ENCODE measurements around the gene ULK2. TPM values are rescaled to one million over a fixed set of nuclear protein-coding genes. Genes with fewer than 3 reads are reported as not detected.

The ULK2 gene
- total and polyA plus RNA-seq, 2 of the 13 experiments (the other 11 are each of a cell fraction or from before 2014, with no cell fraction given) = 0.01 TPM; not detected in 1

GRCh38 chr17:19911033-19911432, 43.3 kb upstream of the ULK2 start:
- no TSS peak for BruUV-seq (replicated peaks)
- H3K9ac ChIP-seq (ENCODE audit: insufficient read depth, low read depth, low read length) = no peak overlapping the region
- DNase-seq (ENCODE audit: low spot score) (no peak), ATAC-seq (no peak), FAIRE-seq (no peak)
- intact Hi-C loops (cut with micrococcal nuclease; ENCODE audit: unreplicated experiment) (no loop called here), in situ Hi-C loops (cut with HindIII; ENCODE audit: extremely low pct_ligation_motif_present, low pct_unique_long_range_greater_than_20kb) (no loop called here)
- H4K20me1 ChIP-seq (ENCODE audit: insufficient read depth, low read length) = no peaks in the 10 kb centered on the region
- H3K27ac ChIP-seq (ENCODE audit: extremely low read length, insufficient read depth, low read length) = no peak overlapping the region
- no peaks in the 10 kb centered on the region for H3K9me3 ChIP-seq (ENCODE audit: low read length)
- POLR2A ChIA-PET = no interaction called here
- peaks cover 15% of the 10 kb centered on the region for H3K4me1 ChIP-seq (ENCODE audit: insufficient read depth, low read length)
- H2AFZ ChIP-seq (ENCODE audit: low read length) = no peak overlapping the region
- peaks cover 11 to 40% of the 10 kb centered on the region in 2 experiments; a peak in 4 of 5 replicates for H3K36me3 ChIP-seq (replicated peaks in 1 of 2; ENCODE audit: control insufficient read depth in 1 of 2, insufficient read depth in 2 of 2, low read length in 2 of 2)
- CTCF ChIA-PET (ENCODE audit: low intra/inter-chr PET ratio, low total read pairs) = no interaction called here
- H3K27me3 ChIP-seq (ENCODE audit: control insufficient read depth in 1 of 2, insufficient read depth in 2 of 2, low read length in 2 of 2) = no peaks in the 10 kb centered on the region
- TF ChIP-seq ZNF639 (CRISPR knock-in tag; conservative IDR thresholded peaks at IDR 0.05) (no peak), ZNF512B (CRISPR knock-in tag; IDR thresholded peaks at IDR 0.05; ENCODE audit: borderline replicate concordance) (no peak), ZNF432 (CRISPR knock-in tag; IDR thresholded peaks at IDR 0.05; ENCODE audit: borderline replicate concordance) (no peak), KDM1A (CRISPR knock-in tag; IDR thresholded peaks at IDR 0.05) (no peak), ZNF770 (CRISPR knock-in tag; IDR thresholded peaks at IDR 0.05) (no peak), SMAD9 (CRISPR knock-in tag; IDR thresholded peaks at IDR 0.05) (no peak), ZNF3 (CRISPR knock-in tag; IDR thresholded peaks at IDR 0.05) (no peak), PAX8 (CRISPR knock-in tag; IDR thresholded peaks at IDR 0.05; ENCODE audit: borderline replicate concordance) (no peak), CBFB (CRISPR knock-in tag; IDR thresholded peaks at IDR 0.05) (no peak), FOSL2 (CRISPR knock-in tag; IDR thresholded peaks at IDR 0.05) (no peak), ZNF615 (CRISPR knock-in tag; IDR thresholded peaks at IDR 0.05; ENCODE audit: borderline replicate concordance) (no peak)
- no peaks in the 10 kb centered on the region for H3K79me2 ChIP-seq (ENCODE audit: insufficient read depth, low read length)
- no peak overlapping the region for H3K4me2 ChIP-seq (ENCODE audit: low read depth, low read length)
- no peak overlapping the region for H3K4me3 ChIP-seq (replicated peaks in 1 of 3; ENCODE audit: insufficient read depth in 1 of 3, low read depth in 2 of 3, low read length in 3 of 3)
- 94% methylated on average over 2 of the region's 2 CpGs for WGBS (ENCODE audit: low lambda C conversion rate)

Measured in HepG2 (cell line).